Brain pericyte (primary cell): ENCODE data around the gene KCNQ4.

Experiments used
- DNase-seq: peaks from one replicate; pipeline ENCODE4 v3.0.0-alpha.2; 2012; ENCODE audit warnings: low read depth, low spot score

The KCNQ4 gene

GRCh38 chr1:40755067-40755466, 28.5 kb upstream of the KCNQ4 start:
- DNase-seq = no peak

GRCh38 chr1:40756523-40756922, 27.1 kb upstream of the KCNQ4 start:
- DNase-seq = no peak

GRCh38 chr1:40757084-40757483, 26.5 kb upstream of the KCNQ4 start:
- DNase-seq = no peak

GRCh38 chr1:40758004-40758403, 25.6 kb upstream of the KCNQ4 start:
- no peak for DNase-seq

GRCh38 chr1:40758578-40759343, 24.8 kb upstream of the KCNQ4 start:
- DNase-seq = no peak

- no peak for DNase-seq
Observed at GRCh38 chr1:40760984-40761383, 22.6 kb upstream of the KCNQ4 start.

GRCh38 chr1:40762144-40762923, 21.3 kb upstream of the KCNQ4 start:
- no peak for DNase-seq

- DNase-seq = no peak
Observed at GRCh38 chr1:40763742-40764532, 19.6 kb upstream of the KCNQ4 start.

- DNase-seq = no peak
Observed at GRCh38 chr1:40764981-40765380, 18.6 kb upstream of the KCNQ4 start.

- no peak for DNase-seq
Observed at GRCh38 chr1:40766017-40766416, 17.6 kb upstream of the KCNQ4 start.

GRCh38 chr1:40766560-40766959, 17.0 kb upstream of the KCNQ4 start:
- DNase-seq = no peak

GRCh38 chr1:40768146-40768990, 15.2 kb upstream of the KCNQ4 start:
- DNase-seq = no peak

GRCh38 chr1:40769815-40770214, 13.8 kb upstream of the KCNQ4 start:
- DNase-seq = no peak

GRCh38 chr1:40770296-40771070, 13.1 kb upstream of the KCNQ4 start:
- DNase-seq = no peak

GRCh38 chr1:40772146-40772955, 11.2 kb upstream of the KCNQ4 start:
- DNase-seq = no peak

GRCh38 chr1:40773748-40774265, 9.8 kb upstream of the KCNQ4 start:
- DNase-seq = no peak

GRCh38 chr1:40774266-40774998, 9.2 kb upstream of the KCNQ4 start:
- DNase-seq = no peak

GRCh38 chr1:40776236-40777072, 7.1 kb upstream of the KCNQ4 start:
- no peak for DNase-seq
